H1 (cell line): ENCODE measurements around the gene RAB35.

Source experiments
- CTCF ChIP-seq, 3 experiments: IDR thresholded peaks; 1 replicate in 2 of 3; 2 replicates in 1 of 3; pipeline versions ENCODE4 v1.5.1 to v1.6.1; 2011; ENCODE audit warnings: low read length in 3 of 3, mild to moderate bottlenecking in 3 of 3, inconsistent platforms in 2 of 3, low read depth in 1 of 3, moderate library complexity in 1 of 3; ENCODE audit not compliant: insufficient read depth in 1 of 3; ENCODE audit errors: control extremely low read depth in 1 of 3
- EP300 ChIP-seq, 2 experiments: IDR thresholded peaks; 1 replicate in 1 of 2; 2 replicates in 1 of 2; pipeline ENCODE4 v1.6.1; 2011 to 2012; ENCODE audit warnings: low read depth in 2 of 2, low read length in 2 of 2, mild to moderate bottlenecking in 2 of 2, borderline replicate concordance in 1 of 2, inconsistent platforms in 1 of 2, moderate library complexity in 1 of 2
- EZH2 ChIP-seq: fragments of 200-600 bp; sonication (generic); IDR thresholded peaks from 2 replicates; pipeline ENCODE4 v1.7.1; 2012; ENCODE audit warnings: low read depth, mild to moderate bottlenecking, moderate library complexity, low read length, inconsistent platforms; ENCODE audit not compliant: severe bottlenecking
- POLR2A ChIP-seq, 2 experiments: IDR thresholded peaks; 1 replicate in 1 of 2; 2 replicates in 1 of 2; pipeline ENCODE4 v1.6.1; 2011; ENCODE audit warnings: low read depth in 2 of 2, low read length in 2 of 2, mild to moderate bottlenecking in 2 of 2; ENCODE audit errors: control extremely low read depth in 1 of 2
- ZNF274 ChIP-seq: IDR thresholded peaks from 2 replicates; pipeline ENCODE4 v1.7.0; 2012; ENCODE audit warnings: low read length, borderline replicate concordance; ENCODE audit errors: extremely low read depth

GRCh38 chr12:120101617-120102016, 14.9 kb downstream of the RAB35 start:
- no peak for TF ChIP-seq POLR2A (IDR thresholded peaks at IDR 0.05; ENCODE audit: control extremely low read depth in 1 of 2, low read depth in 2 of 2, low read length in 2 of 2)
- TF ChIP-seq CTCF (IDR thresholded peaks at IDR 0.05; ENCODE audit: control extremely low read depth in 1 of 3, insufficient read depth in 1 of 3, low read depth in 1 of 3, low read length in 3 of 3), result no peak
- TF ChIP-seq EZH2, result no peak
- no peak for TF ChIP-seq ZNF274
- no peak for TF ChIP-seq EP300 (IDR thresholded peaks at IDR 0.05; ENCODE audit: borderline replicate concordance in 1 of 2, low read depth in 2 of 2, low read length in 2 of 2)
